Spleen (tissue), 11 donors: ENCODE data around the gene SLC9A7. TPM values are rescaled to one million over a fixed set of nuclear protein-coding genes. Genes with fewer than 3 reads are reported as not detected.

ENCODE experiments used
- DNase-seq: peaks from one replicate; pipeline ENCODE4 v3.0.0-alpha.2; 2020
- H3K27ac ChIP-seq, 8 donors: fragments of 200-600 bp; sonication (generic) in 7 of 8; 1 replicate in 4 of 8; 2 replicates in 4 of 8; pipeline versions ENCODE4 v1.5.0 to v1.8.0; 2016 to 2021; ENCODE audit warnings: inconsistent platforms in 4 of 8, mild to moderate bottlenecking in 4 of 8, moderate library complexity in 1 of 8
- H3K27me3 ChIP-seq, 7 donors: fragments of 200-600 bp; sonication (generic) in 6 of 7; replicated peaks in 1 of 7; 1 replicate in 4 of 7; 2 replicates in 3 of 7; pipeline versions ENCODE4 v1.5.0 to v1.8.0; 2016 to 2021; ENCODE audit warnings: inconsistent platforms in 3 of 7, mild to moderate bottlenecking in 1 of 7
- H3K36me3 ChIP-seq, 6 donors: fragments of 200-600 bp; sonication (generic) in 5 of 6; 1 replicate in 4 of 6; 2 replicates in 2 of 6; pipeline versions ENCODE4 v1.5.0 to v1.8.0; 2016 to 2021; ENCODE audit warnings: inconsistent platforms in 2 of 6
- H3K4me1 ChIP-seq, 6 donors: fragments of 200-600 bp; sonication (generic) in 5 of 6; 1 replicate in 3 of 6; 2 replicates in 3 of 6; pipeline versions ENCODE4 v1.5.0 to v1.8.0; 2016 to 2021; ENCODE audit warnings: inconsistent platforms in 3 of 6
- H3K4me3 ChIP-seq, 8 donors: fragments of 200-600 bp; sonication (generic) in 7 of 8; 1 replicate in 4 of 8; 2 replicates in 4 of 8; pipeline versions ENCODE4 v1.5.0 to v1.8.0; 2016 to 2021; ENCODE audit warnings: inconsistent platforms in 4 of 8, mild to moderate bottlenecking in 4 of 8, moderate library complexity in 2 of 8
- H3K9me3 ChIP-seq, 8 donors: fragments of 200-600 bp; sonication (generic) in 7 of 8; 1 replicate in 4 of 8; 2 replicates in 4 of 8; pipeline versions ENCODE4 v1.5.0 to v1.8.0; 2016 to 2021; ENCODE audit warnings: inconsistent platforms in 4 of 8
- CTCF ChIP-seq, 11 experiments: fragments of 200-600 bp in 7 of 11; fragments of 450-650 bp in 4 of 11; sonication (generic) in 4 of 11; IDR thresholded peaks in 8 of 11; conservative IDR thresholded peaks in 3 of 11; 1 replicate in 7 of 11; 2 replicates in 4 of 11; pipeline versions ENCODE4 v1.4.0 to v1.8.0; 2016 to 2021; ENCODE audit warnings: antibody characterized with exemption in 11 of 11, inconsistent platforms in 4 of 11, mild to moderate bottlenecking in 1 of 11
- POLR2A ChIP-seq, 3 donors: fragments of 450-650 bp; IDR thresholded peaks; one replicate each; pipeline ENCODE4 v1.5.1; 2017; ENCODE audit warnings: antibody characterized with exemption in 3 of 3, mild to moderate bottlenecking in 1 of 3
- POLR2AphosphoS5 ChIP-seq, 3 donors: sonication (generic); formaldehyde crosslinking; IDR thresholded peaks; one replicate each; pipeline ENCODE4 v1.5.1; 2017; ENCODE audit warnings: antibody characterized with exemption in 3 of 3
- WGBS, 5 donors: extraction: QIAGEN DNeasy Blood & Tissue Kit in 3 of 5; methylation state at CpG; one replicate each; pipeline versions ENCODE4 v1.1.5 to v1.1.7; 2013 to 2018; 5-methylcytosine and 5-hydroxymethylcytosine counted together
- intact Hi-C: fragments of 100-400 bp; cut with DNase I; formaldehyde crosslinking; loops from one replicate; pipeline ENCODE4 v1.15.0; 2023; ENCODE audit warnings: low total_unique reads
- polyA plus RNA-seq, 3 donors: library from polyadenylated mRNA; stranded (reverse); fragments of 200-250 nt; gene quantifications; one replicate each; pipeline ENCODE4 v1.2.1, GENCODE V29; 2013
- total RNA-seq, 7 donors: library from RNA; depleted of rRNA in 3 of 7; stranded (reverse); fragments of >200 nt in 3 of 7; fragmentation: NEBNext Ultra II Directional in 4 of 7; extraction: Animal tissue kit (Norgen Biotek cat#: 25700) in 4 of 7; gene quantifications; one replicate each; pipeline versions ENCODE4 v1.1.0 to v1.2.1, GENCODE V29; 2016 to 2021
- donor health status: healthy with polysubstance abuse.
- donor health status: DM: no; HTN: no; CAD: no; lungs with moderate emphysema.
- donor health status: DM: no; HTN: no; CAD: no.
- donor health status: Bipolar disorder and iron deficiency.
- donor health status: healthy.
- donor health status: DM: no; HTN: no; CAD: no.
- donor health status: DM: yes; HTN: yes; CAD: no.

The SLC9A7 gene
- total and polyA plus RNA-seq, 10 donors, result 3.2 to 25.2 (median 11.1) TPM

- no peak for TF ChIP-seq POLR2A (IDR thresholded peaks at IDR 0.05)
- TF ChIP-seq POLR2AphosphoS5 (IDR thresholded peaks at IDR 0.05), result no peak
- no peak for TF ChIP-seq CTCF (IDR thresholded peaks at IDR 0.05 in 8 of 11, conservative IDR thresholded peaks at IDR 0.05 in 3 of 11)
- H3K27me3 ChIP-seq, result peaks cover 0 to 2% (median 0%) of the 10 kb centered on the region in 7 donors
- H3K4me1 ChIP-seq, result peaks cover 0 to 36% (median 5%) of the 10 kb centered on the region in 6 donors
- no peaks in the 10 kb centered on the region for H3K36me3 ChIP-seq
- H3K4me3 ChIP-seq, result peak overlapping the region in 4 of 8 donors; percentile 7 to 80 (median 56)
- H3K27ac ChIP-seq, result peak overlapping the region in 5 of 8 donors; percentile 11 to 86 (median 77)
- DNase-seq, result no peak
- H3K9me3 ChIP-seq, result peaks cover 0 to under 1% (median 0%) of the 10 kb centered on the region in 8 donors
- WGBS, 5 donors, result 35 to 68% (median 49%) methylated on average over 5 to 8 of the region's 8 CpGs
- intact Hi-C loops, result no loop called here
Observed at GRCh38 chrX:46757052-46757451, 1.9 kb downstream of the SLC9A7 start.

- Histone ChIP-seq H3K27me3 (no peaks in the 10 kb centered on the region), H3K9me3 (no peaks in the 10 kb centered on the region), H3K4me3 (no peak overlapping the region), H3K4me1 (peaks cover 0 to 36% (median 5%) of the 10 kb centered on the region in 6 donors), H3K27ac (peak overlapping the region in 4 of 8 donors; percentile 55 to 71 (median 64)), H3K36me3 (no peaks in the 10 kb centered on the region)
- 67 to 76% (median 75%) methylated on average over 10 of the region's 10 CpGs for WGBS, 5 donors
- DNase-seq, result no peak
- no peak for TF ChIP-seq POLR2AphosphoS5 (IDR thresholded peaks at IDR 0.05)
- no peak for TF ChIP-seq CTCF (IDR thresholded peaks at IDR 0.05 in 8 of 11, conservative IDR thresholded peaks at IDR 0.05 in 3 of 11)
- no peak for TF ChIP-seq POLR2A (IDR thresholded peaks at IDR 0.05)
- intact Hi-C loops, result no loop called here
Observed at GRCh38 chrX:46755671-46756070, 3.2 kb downstream of the SLC9A7 start.

- TF ChIP-seq POLR2A (IDR thresholded peaks at IDR 0.05), result no peak
- peak in 1 of 3 donors; percentile 23 for TF ChIP-seq POLR2AphosphoS5 (IDR thresholded peaks at IDR 0.05)
- intact Hi-C loops, result no loop called here
- Histone ChIP-seq H3K36me3 (no peaks in the 10 kb centered on the region), H3K27ac (peak overlapping the region in 4 of 8 donors; percentile 55 to 71 (median 64)), H3K27me3 (no peaks in the 10 kb centered on the region), H3K9me3 (no peaks in the 10 kb centered on the region), H3K4me3 (peak overlapping the region in 1 of 8 donors; percentile 16), H3K4me1 (peaks cover 0 to 32% (median 4%) of the 10 kb centered on the region in 6 donors)
- WGBS, 5 donors, result 29 to 54% (median 38%) methylated on average over 2 to 3 of the region's 3 CpGs
- DNase-seq, result no peak
Observed at GRCh38 chrX:46754586-46755061, 4.3 kb downstream of the SLC9A7 start.

GRCh38 chrX:46754036-46754435 lies 4.9 kb downstream of the SLC9A7 start:
- Histone ChIP-seq H3K27ac (peak overlapping the region in 4 of 8 donors; percentile 55 to 71 (median 64)), H3K9me3 (no peaks in the 10 kb centered on the region), H3K27me3 (no peaks in the 10 kb centered on the region), H3K4me3 (no peak overlapping the region), H3K4me1 (peaks cover 0 to 28% (median 2%) of the 10 kb centered on the region in 6 donors), H3K36me3 (no peaks in the 10 kb centered on the region)
- DNase-seq, result no peak
- TF ChIP-seq CTCF (IDR thresholded peaks at IDR 0.05 in 8 of 11, conservative IDR thresholded peaks at IDR 0.05 in 3 of 11), result no peak
- TF ChIP-seq POLR2A (IDR thresholded peaks at IDR 0.05), result no peak
- TF ChIP-seq POLR2AphosphoS5 (IDR thresholded peaks at IDR 0.05), result no peak
- intact Hi-C loops, result no loop called here
